Hematopoietic multipotent progenitor cell treated with erythropoietin and hydrocortisone succinate and interleukin-3 and kit ligand, for 4 days (in vitro differentiated cells): ENCODE results near the gene DHFR2.
"Not testable (repeated sequence)": the region's sequence is repeated elsewhere in the genome, so short reads cannot be mapped to it uniquely, and the experiment has no call there.

Experiments used
- DNase-seq: peaks from one replicate; pipeline ENCODE4 v3.0.0-alpha.2; 2015

Gene DHFR2

GRCh38 chr3:94062513-94063404 is at the start of gene DHFR2, which contains the start of gene NSUN3:
DHFR2 (minus strand) TSS chr3:94062916; CDS start chr3:94061511, 1,405 bp downstream.
NSUN3 (plus strand) TSS chr3:94063061; CDS start chr3:94063127, 66 bp downstream.
- peak; percentile 99 for DNase-seq

- DNase-seq: no peak
These were observed 48.1 kb upstream of the DHFR2 start for GRCh38 chr3:94110854-94111253.

- DNase-seq: not testable (repeated sequence)
These were observed 47.5 kb upstream of the DHFR2 start for GRCh38 chr3:94110232-94110631.

- DNase-seq: peak; percentile 27
These were observed 43.6 kb upstream of the DHFR2 start for GRCh38 chr3:94106268-94106667.

- DNase-seq: peak; percentile 45
These were observed 39.1 kb upstream of the DHFR2 start for GRCh38 chr3:94101860-94102259.

GRCh38 chr3:94099311-94099710 is 36.6 kb upstream of the DHFR2 start:
- DNase-seq: no peak

- peak; percentile 53 for DNase-seq
These were observed 35.7 kb upstream of the DHFR2 start for GRCh38 chr3:94098452-94098851.

- no peak for DNase-seq
These were observed 32.4 kb upstream of the DHFR2 start for GRCh38 chr3:94095111-94095510.

GRCh38 chr3:94093151-94093550 is 30.4 kb upstream of the DHFR2 start:
- no peak for DNase-seq

GRCh38 chr3:94092086-94092485 is 29.4 kb upstream of the DHFR2 start:
- peak; percentile 17 for DNase-seq

- no peak for DNase-seq
These were observed 26.4 kb upstream of the DHFR2 start for GRCh38 chr3:94089126-94089525.

- no peak for DNase-seq
These were observed 20.5 kb upstream of the DHFR2 start for GRCh38 chr3:94083261-94083660.

- DNase-seq: no peak
These were observed 19.7 kb upstream of the DHFR2 start for GRCh38 chr3:94082391-94082937.

GRCh38 chr3:94081884-94082283 is 19.2 kb upstream of the DHFR2 start:
- DNase-seq: no peak

GRCh38 chr3:94080552-94080951 is 17.8 kb upstream of the DHFR2 start:
- DNase-seq: peak; percentile 24

- DNase-seq: no peak
These were observed 13.3 kb upstream of the DHFR2 start for GRCh38 chr3:94076055-94076454.

- DNase-seq: no peak
These were observed 9.1 kb upstream of the DHFR2 start for GRCh38 chr3:94071713-94072284.

GRCh38 chr3:94070341-94070911 is 7.7 kb upstream of the DHFR2 start:
- no peak for DNase-seq

GRCh38 chr3:94069194-94069813 is 6.6 kb upstream of the DHFR2 start:
- DNase-seq: peak; percentile 67

- no peak for DNase-seq
These were observed 4.1 kb upstream of the DHFR2 start for GRCh38 chr3:94066506-94067500.

- no peak for DNase-seq
These were observed 3.2 kb upstream of the DHFR2 start for GRCh38 chr3:94065819-94066480.
